Right renal pelvis (tissue), 4 donors: Measurements from ENCODE around the gene NATD1. TPM values are rescaled to one million over a fixed set of nuclear protein-coding genes. Genes with fewer than 3 reads are reported as not detected.
"Not testable (repeated sequence)": the region's sequence is repeated elsewhere in the genome, so short reads cannot be mapped to it uniquely, and the experiment has no call there.

ENCODE experiments used
- DNase-seq, 4 donors: peaks; one replicate each; pipeline ENCODE4 v3.0.0-alpha.2; 2013; ENCODE audit warnings: low read depth in 4 of 4, low spot score in 3 of 4, missing footprints in 1 of 4
- polyA plus RNA-seq, 4 donors: library from polyadenylated mRNA; unstranded; fragments of 120-200 nt; gene quantifications; one replicate each; pipeline ENCODE4 v1.2.1, GENCODE V29; 2013; ENCODE audit not compliant: insufficient read length in 4 of 4

NATD1 gene
- polyA plus RNA-seq, 4 donors, result 12.4 to 15.2 (median 13.5) TPM

GRCh38 chr17:21249086-21249795 lies 4.0 kb downstream of the NATD1 start:
- no peak for DNase-seq

DNA sequence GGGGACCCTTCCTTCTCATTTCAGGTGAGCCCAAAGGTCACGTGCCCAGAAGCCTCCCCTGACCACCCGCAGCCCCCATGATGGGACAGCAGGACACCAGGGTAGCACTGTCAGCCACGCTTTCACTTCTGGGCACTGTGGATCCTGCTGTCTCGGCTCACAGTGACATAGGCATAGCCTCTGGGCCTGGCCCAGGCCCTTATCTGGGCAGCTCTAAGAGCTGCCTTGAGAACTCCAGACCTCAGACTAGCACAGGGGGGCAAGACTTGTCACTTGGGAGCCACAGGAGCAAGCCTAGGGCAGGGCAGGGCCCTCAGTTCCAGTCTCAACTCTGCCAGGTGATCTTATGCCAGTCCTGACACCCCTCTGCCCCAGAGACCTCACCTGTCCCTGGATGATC lies 4.7 kb downstream of the NATD1 start:
- DNase-seq, result no peak

DNA sequence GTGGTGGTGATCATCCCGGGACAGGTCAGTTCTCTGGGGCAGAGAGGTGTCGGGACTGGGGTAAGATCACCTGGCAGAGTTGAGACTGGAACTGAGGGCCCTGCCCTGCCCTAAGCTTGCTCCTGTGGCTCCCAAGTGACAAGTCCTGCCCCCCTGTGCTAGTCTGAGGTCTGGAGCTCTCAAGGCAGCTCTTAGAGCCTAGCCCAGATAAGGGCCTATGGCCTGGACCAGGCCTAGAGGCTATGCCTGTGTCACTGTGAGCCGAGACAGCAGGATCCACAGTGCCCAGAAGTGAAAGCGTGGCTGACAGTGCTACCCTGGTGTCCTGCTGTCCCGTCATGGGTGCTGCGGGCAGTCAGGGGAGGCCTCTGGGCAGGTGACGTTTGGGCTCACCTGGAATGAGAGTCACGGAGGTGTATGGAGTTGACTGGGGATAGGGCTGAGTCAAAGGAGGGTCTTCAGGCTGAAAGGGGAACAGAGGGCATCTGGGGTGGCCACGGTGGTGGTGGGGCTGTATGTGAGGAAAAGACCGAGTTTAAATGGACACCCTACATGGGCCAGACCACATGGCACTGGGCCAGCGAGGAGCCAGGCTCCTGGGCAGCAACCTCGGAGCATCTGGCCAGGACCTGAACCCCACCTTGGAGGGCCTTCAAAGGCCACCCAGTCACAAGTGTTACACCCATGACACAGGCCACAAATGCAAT lies 5.5 kb downstream of the NATD1 start:
- no peak for DNase-seq

- DNase-seq, result no peak
Measured at GRCh38 chr17:21246698-21247097, 6.5 kb downstream of the NATD1 start.

DNA sequence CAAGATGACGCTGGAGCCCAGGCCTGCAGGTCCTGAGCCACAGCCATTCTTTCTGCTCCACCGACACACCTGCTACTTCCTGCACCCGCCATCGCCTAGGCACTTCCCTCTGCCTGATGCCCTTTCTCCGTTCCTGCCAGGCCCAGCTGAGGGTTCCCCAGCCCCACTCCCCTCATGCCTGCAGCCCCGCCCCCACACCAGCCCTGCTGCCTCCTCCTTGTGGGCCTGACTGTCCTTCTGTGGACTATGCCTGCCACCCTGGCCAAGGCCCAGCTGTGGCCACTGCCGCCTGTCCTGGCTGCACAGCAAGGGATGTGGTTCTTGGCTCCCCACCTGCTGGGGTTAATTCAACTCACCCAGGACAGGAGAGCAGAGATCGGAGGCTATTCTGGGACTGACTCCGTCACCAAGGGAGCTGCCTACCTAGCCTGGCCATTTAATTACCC lies 7.5 kb downstream of the NATD1 start:
- no peak for DNase-seq

DNA sequence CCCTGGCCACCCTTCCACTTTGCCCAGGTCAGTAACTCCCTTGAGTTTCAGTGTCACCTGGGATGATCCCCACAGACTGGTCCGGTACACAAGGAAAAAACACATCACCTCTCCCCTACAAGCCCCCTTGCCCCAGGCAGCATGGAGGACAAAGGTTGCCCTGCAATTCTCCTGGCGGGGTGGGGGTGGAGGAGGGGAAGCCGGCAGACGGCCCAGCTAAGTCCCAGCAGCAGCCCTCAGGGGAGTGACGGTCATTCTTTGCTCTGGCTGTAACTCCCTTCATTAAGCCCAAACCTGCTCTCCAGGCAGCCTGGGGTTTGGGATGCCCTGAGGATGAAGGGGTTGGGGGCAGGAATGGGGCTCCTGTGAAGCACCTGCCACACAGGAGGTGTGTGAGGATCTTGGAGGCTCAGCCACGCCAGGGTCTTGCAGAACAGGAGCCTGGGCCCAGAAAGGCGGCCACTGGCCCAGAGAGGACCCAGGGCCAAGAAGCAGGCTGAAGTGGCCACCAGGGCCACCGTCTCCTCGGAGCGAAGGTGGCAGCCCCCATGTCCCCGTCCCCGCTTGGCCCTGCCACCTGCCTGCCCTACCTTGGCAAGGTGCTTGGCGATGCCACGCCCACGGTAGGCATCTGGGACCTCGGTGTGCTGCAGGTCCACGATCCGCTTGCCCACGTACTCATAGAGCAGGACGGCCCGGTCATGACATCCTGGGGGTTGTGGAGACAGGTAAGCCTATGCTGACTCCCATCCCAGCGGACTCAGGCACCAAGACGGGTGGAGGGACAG lies 9.5 kb downstream of the NATD1 start:
- DNase-seq, result no peak

DNA sequence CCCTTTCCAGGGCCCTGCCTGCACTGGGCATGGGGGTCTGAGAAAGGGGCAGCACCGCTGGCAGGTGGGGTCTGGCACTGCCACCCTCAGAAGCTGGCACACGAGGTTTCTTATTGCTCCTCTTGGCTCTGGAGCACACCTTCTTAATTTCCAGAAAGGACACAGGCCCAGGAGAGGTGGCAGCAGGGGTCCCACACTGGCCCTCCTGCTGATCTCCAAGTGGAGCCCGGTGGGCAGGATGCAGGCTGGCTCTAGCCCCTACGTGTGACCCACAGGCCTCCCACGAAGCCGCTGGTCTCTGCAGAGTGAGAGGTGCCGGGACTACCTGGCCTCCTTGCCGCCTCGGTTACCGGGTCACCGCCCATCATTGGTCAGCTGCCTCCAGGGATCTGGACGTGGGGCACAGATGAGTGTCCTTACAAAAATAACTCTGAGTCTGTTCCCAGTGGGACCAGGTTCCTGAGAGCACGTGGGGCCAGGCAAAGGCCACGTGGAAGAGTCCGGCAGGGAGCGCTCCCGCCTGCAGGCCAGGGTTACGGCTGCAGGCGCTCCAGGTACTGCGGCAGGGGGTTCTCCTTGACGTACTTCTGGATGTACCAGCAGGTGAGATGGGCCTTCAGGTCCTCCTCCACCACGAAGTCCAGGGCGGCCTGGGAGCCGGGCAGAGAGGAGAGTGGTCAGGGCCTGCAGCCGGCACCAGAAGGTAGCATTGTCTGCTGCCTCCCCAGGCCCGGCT lies 10.3 kb downstream of the NATD1 start:
- no peak for DNase-seq

DNA sequence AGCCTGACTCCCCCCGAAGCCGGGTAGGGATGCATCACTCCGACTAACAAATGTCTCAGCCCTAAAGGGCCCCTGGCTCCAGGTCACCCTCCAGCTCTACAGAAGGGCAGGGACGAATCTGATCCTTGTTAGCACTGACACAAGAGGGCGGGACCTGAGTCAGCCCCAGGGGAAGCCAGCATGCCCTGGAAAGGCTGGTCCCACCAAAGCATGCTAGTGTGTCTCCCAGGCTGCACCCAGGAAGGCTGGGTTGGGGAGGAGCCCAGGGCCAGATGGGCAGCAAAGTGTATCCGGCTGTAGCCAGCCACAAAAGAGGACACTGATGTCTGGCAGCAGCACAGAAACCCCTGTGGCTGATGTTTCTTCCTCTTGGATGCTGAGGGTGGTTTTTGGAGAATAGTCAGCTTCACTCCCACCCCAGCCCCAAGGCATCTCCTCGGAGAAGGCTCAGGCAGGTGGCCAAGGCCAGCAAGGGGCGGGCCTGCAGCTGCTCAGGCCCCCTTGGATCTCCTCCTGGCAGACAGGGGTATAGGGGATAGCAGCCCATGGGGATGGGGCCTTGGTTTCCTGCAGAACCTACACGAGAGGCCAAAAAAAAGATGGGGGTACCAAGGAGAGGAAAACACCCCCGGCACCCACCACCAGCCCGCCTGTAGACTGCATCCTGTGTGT lies 11.0 kb downstream of the NATD1 start:
- DNase-seq, result no peak

GRCh38 chr17:21241564-21241963 lies 11.6 kb downstream of the NATD1 start:
- DNase-seq, result no peak

DNA sequence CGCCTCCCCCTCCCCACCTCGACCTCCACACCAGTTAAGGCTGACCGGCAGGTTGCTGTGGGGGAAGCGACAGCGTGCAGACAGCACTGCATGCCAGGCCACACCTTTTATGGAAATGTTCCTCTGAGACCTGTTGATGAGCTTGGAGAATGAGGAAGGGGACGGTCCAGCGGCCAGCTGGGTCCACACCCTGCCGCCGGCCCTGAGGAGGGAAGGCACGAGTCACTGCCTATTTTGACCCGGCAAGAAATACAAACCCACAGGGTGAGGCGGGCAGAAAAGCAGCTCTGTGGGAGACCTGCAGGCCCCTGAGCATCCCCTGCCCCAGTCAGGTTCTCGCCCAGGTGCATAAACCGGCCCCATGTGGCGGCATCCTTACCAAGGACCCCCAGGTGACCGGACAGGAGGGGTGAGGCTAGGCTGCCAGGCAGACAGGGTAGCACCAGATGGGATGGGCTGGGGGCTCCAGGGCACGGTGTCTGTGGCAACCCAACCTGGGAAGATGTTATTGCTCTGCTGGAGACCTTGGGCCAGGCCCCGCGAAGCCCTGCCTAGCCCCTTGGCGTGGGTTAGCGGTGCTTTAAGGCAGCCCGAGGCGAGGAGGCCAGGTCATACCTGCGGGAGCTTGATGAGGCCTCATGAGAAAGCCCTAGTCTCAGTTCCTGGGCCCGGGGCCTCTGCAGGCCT lies 12.7 kb downstream of the NATD1 start:
- DNase-seq, result no peak

DNA sequence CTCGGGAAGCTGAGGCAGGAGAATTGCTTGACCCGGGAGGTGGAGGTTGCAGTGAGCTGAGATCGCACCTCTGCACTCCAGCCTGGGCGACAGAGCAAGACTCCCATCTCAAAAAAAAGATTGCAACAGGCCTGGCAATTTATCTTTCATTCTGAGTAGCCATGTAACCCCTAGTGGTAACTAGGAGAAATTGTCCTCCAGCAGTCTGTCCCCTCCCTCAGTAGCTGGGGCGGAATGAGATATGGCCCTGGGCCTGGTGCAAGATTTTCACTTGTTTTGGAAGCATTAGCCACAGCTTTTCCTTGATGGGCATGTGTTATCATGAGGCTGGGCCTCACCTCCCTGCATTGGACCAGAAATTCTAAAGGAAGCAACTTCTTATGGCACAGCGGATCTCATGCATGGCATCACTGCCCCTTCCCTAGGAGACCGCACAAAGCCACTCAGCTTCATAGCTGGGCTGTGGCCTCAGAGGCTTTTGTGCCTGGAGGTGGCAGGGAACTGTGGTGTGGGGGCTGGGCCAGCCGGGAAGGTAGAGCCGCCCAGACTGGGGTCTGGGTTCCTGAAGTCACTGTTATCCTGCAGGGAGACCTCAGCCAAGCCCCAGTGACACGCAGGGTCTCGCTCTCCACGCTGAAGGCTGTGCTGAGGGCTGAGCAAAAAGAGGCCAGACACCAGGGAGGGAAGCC lies 13.4 kb downstream of the NATD1 start:
- no peak for DNase-seq

- DNase-seq, result no peak
Measured at GRCh38 chr17:21235921-21236320, 17.3 kb downstream of the NATD1 start.

GRCh38 chr17:21233581-21234347 lies 19.4 kb downstream of the NATD1 start:
- DNase-seq, result no peak

DNA sequence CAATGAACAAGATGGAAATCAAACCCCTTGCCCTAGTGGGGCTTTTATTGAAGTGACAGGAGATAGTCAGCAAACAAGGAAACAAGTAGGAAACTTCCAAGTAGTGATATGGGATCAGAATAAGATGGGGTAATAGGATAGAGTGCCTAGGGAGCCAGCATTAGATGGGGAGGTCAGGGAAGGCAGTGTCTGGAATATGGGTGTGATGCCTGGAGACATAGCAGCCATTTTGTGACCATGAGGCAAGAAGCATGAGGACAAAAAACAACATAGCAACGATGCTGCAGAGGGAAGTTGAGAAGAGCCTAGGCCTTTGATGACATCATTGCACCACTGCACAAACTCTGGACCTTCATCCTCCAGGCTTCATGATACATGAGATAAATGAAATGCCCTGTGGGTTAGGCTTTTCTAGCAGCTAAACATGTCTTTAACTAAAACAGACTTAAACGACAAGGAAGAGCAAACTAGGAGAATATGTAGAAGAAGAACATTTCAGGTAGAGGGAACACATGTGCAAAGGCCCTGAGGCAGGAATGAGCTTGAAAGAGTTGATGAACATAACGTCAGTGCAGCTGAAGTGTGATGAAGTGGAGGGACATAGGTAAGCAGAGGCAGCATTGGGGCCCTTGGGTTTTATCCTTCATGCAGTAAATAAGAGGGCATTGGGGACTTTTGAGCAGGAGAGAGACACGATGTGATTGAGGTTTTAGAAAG lies 21.0 kb downstream of the NATD1 start:
- no peak for DNase-seq

DNA sequence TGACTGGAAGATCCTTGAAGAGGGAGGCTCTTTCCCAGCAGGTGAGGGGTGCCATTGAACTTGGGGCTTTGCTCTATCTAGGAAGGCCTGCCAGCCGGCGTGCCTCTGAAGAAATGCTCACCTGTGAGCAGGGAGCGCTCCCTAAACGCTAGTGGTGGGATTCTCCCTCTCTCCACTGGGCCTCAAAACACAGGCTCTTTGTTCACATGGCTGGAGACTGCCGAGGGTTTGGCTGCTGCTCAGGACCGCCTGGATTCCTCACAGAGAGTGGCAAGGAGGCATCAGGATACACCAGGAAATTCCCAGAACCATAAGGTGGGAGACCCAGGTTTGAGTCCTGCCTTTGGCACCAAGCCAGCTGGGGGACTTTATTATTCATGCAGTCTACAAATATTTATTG lies 21.7 kb downstream of the NATD1 start:
- no peak for DNase-seq

DNA sequence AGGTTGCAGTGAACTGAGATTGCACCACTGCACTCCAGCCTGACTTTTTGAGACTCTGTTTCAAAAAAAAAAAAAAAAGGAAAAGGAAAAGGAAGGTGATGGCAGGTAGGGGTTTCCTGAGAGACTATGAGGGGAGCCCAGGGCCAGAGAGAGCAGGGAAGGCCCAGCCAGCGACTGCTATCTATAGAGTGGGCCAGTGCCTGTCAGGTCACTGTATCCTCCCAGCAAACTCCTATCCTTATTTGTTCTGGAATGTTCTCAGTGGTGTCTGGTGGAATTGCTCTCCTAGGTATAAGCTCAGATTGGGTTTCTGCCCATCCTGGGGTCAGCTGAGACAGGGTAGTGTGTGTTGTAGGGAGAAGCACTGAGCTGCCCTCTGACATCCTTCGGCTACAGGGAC lies 24.4 kb downstream of the NATD1 start:
- DNase-seq, result no peak

- DNase-seq, result no peak
Measured at GRCh38 chr17:21228111-21228510, 25.1 kb downstream of the NATD1 start.

DNA sequence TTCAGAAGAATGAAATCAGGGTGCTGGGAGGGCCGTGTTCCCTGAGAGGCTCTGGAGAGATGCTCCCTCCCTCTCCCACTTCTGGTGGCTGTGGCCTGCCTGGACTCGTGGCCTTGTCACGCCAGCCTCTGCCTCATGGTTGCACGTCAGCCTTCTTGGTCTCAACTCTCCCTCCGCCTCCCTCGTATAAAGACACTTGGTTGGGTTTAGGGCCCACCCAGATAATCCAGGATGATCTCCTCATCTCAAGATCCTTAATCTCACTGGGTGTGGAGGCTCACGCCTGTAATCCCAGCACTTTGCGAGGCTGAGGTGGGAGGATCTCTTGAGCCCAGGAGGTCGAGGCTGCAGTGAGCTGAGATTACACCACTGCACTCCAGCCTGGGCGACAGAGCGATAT lies 25.9 kb downstream of the NATD1 start:
- not testable (repeated sequence) for DNase-seq
